ENCODE data around the gene F2.

F2 gene

GRCh38 chr11:46743693-46744339 is 24.8 kb downstream of the F2 start:
- DNase-seq = no peak

- no peak for DNase-seq
Observed at GRCh38 chr11:46745328-46745727, 26.3 kb downstream of the F2 start.

- no peak for DNase-seq
Observed at GRCh38 chr11:46745995-46746394, 27.0 kb downstream of the F2 start.

- no peak for DNase-seq
Observed at GRCh38 chr11:46747150-46747549, 28.1 kb downstream of the F2 start.

GRCh38 chr11:46755962-46756361 is 36.9 kb downstream of the F2 start:
- DNase-seq = no peak

GRCh38 chr11:46759196-46759595 is 40.2 kb downstream of the F2 start:
- DNase-seq = no peak

GRCh38 chr11:46760429-46761128 is 41.6 kb downstream of the F2 start:
- no peak for DNase-seq

- DNase-seq = no peak
Observed at GRCh38 chr11:46761807-46762206, 42.8 kb downstream of the F2 start.

- DNase-seq = no peak
Observed at GRCh38 chr11:46762248-46762647, 43.2 kb downstream of the F2 start.

GRCh38 chr11:46766656-46767055 is 47.6 kb downstream of the F2 start:
- no peak for DNase-seq

GRCh38 chr11:46769636-46770221 is 50.7 kb downstream of the F2 start:
- DNase-seq = no peak

GRCh38 chr11:46776878-46777277 is 57.9 kb downstream of the F2 start:
- no peak for DNase-seq

GRCh38 chr11:46778416-46778815 is 59.4 kb downstream of the F2 start:
- no peak for DNase-seq
